ENCODE measurements around the gene RNF220. TPM values are rescaled to one million over a fixed set of nuclear protein-coding genes. Genes with fewer than 3 reads are reported as not detected.

RNF220 gene
- total and polyA plus RNA-seq, 2 donors (not counting 3 experiments of a cell fraction or from before 2014, with no cell fraction given), result 62.7 to 66.6 TPM

DNA sequence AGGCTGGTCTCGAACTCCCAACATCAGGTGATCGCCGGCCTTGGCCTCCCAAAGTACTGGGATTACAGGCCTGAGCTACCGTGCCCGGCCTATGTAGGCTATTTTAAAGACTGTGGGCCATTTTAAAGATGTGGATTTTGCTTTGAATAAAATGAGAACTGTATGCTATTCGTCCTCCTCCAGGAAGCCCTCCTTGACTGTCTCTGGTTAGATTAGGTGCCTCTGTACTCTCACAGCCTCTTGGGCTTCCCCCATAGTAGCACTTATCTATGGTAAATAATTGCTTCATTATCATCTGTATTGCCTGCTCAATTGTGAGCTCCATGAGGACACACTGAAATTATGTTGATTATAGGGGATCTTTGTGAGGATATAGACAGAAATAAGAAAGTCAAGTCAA is 29.5 kb upstream of the RNF220 start:
- ChIA-PET CTCF (interaction anchor here (1.1 to 8.2 kb wide), 4 partner anchors 110 to 276 kb away, joined by 3 to 398 read pairs (median 134); no protein-coding TSS in a partner anchor), POLR2A (no interaction called here)
- FAIRE-seq (no peak), DNase-seq (ENCODE audit: low read depth, low spot score) (no peak)
- Histone ChIP-seq H3K36me3 (ENCODE audit: control insufficient read depth in 2 of 2, extremely low read depth in 1 of 2, insufficient read depth in 2 of 2, low read length in 2 of 2) (no peaks in the 10 kb centered on the region), H3K9me3 (replicated peaks; ENCODE audit: control insufficient read depth, insufficient read depth, low read length) (no peaks in the 10 kb centered on the region), H3K4me3 (replicated peaks in 1 of 3; ENCODE audit: insufficient read depth in 1 of 3, low read depth in 1 of 3, low read length in 3 of 3) (no peak overlapping the region), H3K9me1 (replicated peaks; ENCODE audit: control insufficient read depth, extremely low read depth, insufficient read depth, low read length) (no peaks in the 10 kb centered on the region), H2AFZ (ENCODE audit: low read depth, low read length) (no peak overlapping the region), H3K4me2 (ENCODE audit: insufficient read depth, low read length) (no peak overlapping the region), H3K27ac (ENCODE audit: insufficient read depth, low read depth, low read length) (no peak overlapping the region), H3K9ac (replicated peaks; ENCODE audit: extremely low read depth, insufficient read depth, low read length) (no peak overlapping the region), H3K27me3 (ENCODE audit: control insufficient read depth in 2 of 2, insufficient read depth in 2 of 2, low read length in 2 of 2) (no peaks in the 10 kb centered on the region), H4K20me1 (replicated peaks; ENCODE audit: control insufficient read depth, extremely low read depth, insufficient read depth, low read length) (no peaks in the 10 kb centered on the region), H3K79me2 (ENCODE audit: control insufficient read depth, insufficient read depth, low read length) (no peaks in the 10 kb centered on the region), H3K4me1 (ENCODE audit: control insufficient read depth, extremely low read depth, insufficient read depth, low read length) (no peaks in the 10 kb centered on the region)
- TF ChIP-seq GATA2 (IDR thresholded peaks at IDR 0.05; ENCODE audit: insufficient read depth, insufficient read length, low read depth, low read length), result no peak
- TF ChIP-seq MYC (IDR thresholded peaks at IDR 0.05; ENCODE audit: low read depth, low read length), result no peak
- TF ChIP-seq FOS (IDR thresholded peaks at IDR 0.05; ENCODE audit: borderline replicate concordance, insufficient read depth, low read length), result no peak
- TF ChIP-seq EZH2 (IDR thresholded peaks at IDR 0.05; ENCODE audit: borderline replicate concordance, low read depth, low read length, severe bottlenecking), result no peak
- TF ChIP-seq, protein P1, sequence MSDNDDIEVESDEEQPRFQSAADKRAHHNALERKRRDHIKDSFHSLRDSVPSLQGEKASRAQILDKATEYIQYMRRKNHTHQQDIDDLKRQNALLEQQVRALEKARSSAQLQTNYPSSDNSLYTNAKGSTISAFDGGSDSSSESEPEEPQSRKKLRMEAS (IDR thresholded peaks at IDR 0.05; ENCODE audit: insufficient read depth, insufficient read length), result no peak
- no peak for TF ChIP-seq JUN (IDR thresholded peaks at IDR 0.05; ENCODE audit: borderline replicate concordance, insufficient read depth, insufficient read length, low read depth)
- TF ChIP-seq POLR2A (IDR thresholded peaks at IDR 0.05; ENCODE audit: low read depth, low read length), result no peak
- TF ChIP-seq POLR2AphosphoS5 (IDR thresholded peaks at IDR 0.05; ENCODE audit: insufficient read depth, low read depth, low read length), result no peak
- TF ChIP-seq, protein P2, sequence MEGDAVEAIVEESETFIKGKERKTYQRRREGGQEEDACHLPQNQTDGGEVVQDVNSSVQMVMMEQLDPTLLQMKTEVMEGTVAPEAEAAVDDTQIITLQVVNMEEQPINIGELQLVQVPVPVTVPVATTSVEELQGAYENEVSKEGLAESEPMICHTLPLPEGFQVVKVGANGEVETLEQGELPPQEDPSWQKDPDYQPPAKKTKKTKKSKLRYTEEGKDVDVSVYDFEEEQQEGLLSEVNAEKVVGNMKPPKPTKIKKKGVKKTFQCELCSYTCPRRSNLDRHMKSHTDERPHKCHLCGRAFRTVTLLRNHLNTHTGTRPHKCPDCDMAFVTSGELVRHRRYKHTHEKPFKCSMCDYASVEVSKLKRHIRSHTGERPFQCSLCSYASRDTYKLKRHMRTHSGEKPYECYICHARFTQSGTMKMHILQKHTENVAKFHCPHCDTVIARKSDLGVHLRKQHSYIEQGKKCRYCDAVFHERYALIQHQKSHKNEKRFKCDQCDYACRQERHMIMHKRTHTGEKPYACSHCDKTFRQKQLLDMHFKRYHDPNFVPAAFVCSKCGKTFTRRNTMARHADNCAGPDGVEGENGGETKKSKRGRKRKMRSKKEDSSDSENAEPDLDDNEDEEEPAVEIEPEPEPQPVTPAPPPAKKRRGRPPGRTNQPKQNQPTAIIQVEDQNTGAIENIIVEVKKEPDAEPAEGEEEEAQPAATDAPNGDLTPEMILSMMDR (IDR thresholded peaks at IDR 0.05; ENCODE audit: extremely low read depth in 1 of 2, insufficient read depth in 1 of 2, low read depth in 1 of 2, low read length in 2 of 2), result no peak
- BruUV-seq (replicated peaks), result no TSS peak
- dilution Hi-C loops (cut with MboI; ENCODE audit: extremely low pct_ligation_motif_present, low sequenced_read_pairs) (no loop called here), intact Hi-C loops (cut with micrococcal nuclease) (no loop called here)
